Measurements from ENCODE around the gene VSTM4.

DNA sequence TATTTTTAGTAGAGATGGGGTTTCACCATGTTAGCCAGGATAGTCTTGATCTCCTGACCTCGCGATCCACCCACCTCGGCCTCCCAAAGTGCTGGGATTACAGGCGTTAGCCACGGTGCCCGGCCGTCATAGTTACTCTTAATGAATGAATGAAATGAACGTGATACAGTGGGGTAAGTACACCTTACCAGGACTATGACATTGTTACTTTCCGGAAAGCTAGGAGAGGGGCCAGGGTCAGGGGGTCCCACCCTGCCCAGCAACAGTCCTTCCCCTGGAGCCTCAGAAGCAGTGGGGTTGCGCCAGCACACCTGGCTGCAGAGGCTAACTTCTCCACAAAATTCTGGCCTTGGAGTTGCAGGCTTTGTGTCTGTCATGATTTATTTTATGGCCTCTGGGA, 21.4 kb downstream of the VSTM4 start:
- TF ChIP-seq, protein P1, sequence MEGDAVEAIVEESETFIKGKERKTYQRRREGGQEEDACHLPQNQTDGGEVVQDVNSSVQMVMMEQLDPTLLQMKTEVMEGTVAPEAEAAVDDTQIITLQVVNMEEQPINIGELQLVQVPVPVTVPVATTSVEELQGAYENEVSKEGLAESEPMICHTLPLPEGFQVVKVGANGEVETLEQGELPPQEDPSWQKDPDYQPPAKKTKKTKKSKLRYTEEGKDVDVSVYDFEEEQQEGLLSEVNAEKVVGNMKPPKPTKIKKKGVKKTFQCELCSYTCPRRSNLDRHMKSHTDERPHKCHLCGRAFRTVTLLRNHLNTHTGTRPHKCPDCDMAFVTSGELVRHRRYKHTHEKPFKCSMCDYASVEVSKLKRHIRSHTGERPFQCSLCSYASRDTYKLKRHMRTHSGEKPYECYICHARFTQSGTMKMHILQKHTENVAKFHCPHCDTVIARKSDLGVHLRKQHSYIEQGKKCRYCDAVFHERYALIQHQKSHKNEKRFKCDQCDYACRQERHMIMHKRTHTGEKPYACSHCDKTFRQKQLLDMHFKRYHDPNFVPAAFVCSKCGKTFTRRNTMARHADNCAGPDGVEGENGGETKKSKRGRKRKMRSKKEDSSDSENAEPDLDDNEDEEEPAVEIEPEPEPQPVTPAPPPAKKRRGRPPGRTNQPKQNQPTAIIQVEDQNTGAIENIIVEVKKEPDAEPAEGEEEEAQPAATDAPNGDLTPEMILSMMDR (IDR thresholded peaks at IDR 0.05), result no peak
- TF ChIP-seq POLR2A (IDR thresholded peaks at IDR 0.05), result no peak

Data from adrenal gland (tissue), 5 donors.